Skeletal muscle cell (primary cell): ENCODE results near the gene PPIA.
A peak's percentile ranks its signal among the peaks of the same experiment; 100 is the strongest.

Experiments
- DNase-seq: peaks from one replicate; pipeline ENCODE4 v3.0.0-alpha.2; 2010; ENCODE audit warnings: low read depth
- H3K4me3 ChIP-seq: 2 replicates; pipeline ENCODE4 v1.5.1; 2011; ENCODE audit warnings: low read depth, mild to moderate bottlenecking, control low read depth, low read length, moderate library complexity

Gene PPIA

DNA sequence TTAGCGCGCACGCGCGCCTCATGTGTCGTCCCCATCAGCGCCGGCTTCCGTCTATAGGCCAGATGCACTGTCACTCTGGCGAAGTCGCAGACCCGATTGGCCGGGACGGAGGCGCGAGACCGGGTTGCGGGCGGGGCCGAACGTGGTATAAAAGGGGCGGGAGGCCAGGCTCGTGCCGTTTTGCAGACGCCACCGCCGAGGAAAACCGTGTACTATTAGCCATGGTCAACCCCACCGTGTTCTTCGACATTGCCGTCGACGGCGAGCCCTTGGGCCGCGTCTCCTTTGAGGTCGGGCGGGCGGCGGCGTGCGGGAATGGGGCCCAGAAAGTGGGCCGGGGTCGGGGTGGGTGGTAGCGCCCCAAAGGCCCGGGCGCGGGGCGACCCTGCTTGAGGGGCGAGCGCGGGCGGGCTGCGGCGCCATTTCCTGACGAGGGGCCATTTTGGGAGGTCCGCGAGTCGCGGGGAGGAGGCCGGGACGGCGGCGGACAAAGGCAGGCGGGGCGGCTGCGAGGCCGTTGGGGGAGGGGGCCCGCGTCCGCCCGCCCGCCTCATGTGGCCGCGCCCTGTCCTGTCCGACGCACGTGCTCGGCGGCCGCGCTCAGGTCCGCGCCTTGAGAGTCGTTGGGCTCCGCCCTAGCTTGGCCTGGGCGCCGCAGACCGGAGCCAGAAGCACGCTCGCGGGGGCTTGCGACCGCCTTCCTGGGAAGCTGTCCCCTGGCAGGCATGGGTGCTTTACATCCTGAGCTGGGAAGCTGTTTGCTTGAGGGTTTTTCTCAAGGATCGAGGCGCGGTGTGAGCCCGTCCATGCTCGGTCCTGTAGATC is at the start of gene PPIA:
TSS of gene PPIA (plus strand) at position 178 of the 825 bp plus-strand sequence. CDS start at position 222, 44 bp downstream.
- peak; percentile 94 for DNase-seq
- peak within 1 kb of the TSS; percentile 88 for H3K4me3 ChIP-seq

DNA sequence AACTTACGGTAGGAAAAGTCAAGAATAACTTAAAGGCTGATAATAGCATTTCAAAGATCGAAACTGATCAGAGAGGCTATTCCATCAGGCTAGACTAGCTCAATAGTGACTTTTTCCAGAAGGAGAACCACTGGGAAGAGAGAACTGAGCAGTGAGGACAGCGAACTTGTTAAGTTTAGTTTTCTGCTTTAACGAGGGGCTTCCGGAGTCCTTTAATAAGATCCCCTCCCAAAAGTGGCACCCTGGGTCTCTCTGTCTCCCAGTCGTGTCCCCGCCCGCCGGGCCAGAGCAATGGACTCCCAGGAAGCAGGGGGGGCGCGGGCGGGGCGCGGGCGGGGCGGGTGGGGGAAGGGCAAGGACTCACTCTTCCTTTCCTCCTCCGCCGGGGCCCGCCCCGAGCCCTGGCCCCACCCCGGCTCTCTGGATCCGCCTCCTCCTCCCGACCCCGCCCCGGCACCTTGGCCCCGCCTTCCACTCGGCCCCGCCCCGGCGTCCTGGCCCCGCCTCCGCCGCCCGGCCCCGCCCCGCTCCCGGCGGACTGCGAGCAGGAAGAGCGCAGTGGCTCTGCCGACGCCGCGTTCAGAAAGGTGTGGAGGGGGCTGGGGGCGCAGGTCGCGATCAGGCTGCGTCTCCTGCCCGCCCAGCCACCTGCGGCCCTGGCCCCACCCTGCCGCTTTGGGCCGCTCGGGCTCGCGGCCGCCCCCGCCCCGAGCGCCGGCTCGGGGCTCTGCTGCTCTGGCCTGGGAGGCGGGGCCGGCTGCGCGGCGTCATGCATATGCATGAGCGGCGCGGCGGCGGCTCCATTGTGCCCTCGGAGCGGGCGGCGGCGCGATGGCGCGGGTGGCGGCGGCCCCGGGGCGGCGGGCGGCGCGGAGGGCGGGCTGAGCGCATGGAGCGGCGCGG is 48.2 kb upstream of the PPIA start, which contains the start of gene ZMIZ2:
TSS of gene ZMIZ2 (plus strand) at position 803 of the 903 bp plus-strand sequence. CDS start 7,403 bp downstream, outside the sequence.
- peak; percentile 51 for DNase-seq
- H3K4me3 ChIP-seq: peak within 1 kb of the TSS; percentile 81

DNA sequence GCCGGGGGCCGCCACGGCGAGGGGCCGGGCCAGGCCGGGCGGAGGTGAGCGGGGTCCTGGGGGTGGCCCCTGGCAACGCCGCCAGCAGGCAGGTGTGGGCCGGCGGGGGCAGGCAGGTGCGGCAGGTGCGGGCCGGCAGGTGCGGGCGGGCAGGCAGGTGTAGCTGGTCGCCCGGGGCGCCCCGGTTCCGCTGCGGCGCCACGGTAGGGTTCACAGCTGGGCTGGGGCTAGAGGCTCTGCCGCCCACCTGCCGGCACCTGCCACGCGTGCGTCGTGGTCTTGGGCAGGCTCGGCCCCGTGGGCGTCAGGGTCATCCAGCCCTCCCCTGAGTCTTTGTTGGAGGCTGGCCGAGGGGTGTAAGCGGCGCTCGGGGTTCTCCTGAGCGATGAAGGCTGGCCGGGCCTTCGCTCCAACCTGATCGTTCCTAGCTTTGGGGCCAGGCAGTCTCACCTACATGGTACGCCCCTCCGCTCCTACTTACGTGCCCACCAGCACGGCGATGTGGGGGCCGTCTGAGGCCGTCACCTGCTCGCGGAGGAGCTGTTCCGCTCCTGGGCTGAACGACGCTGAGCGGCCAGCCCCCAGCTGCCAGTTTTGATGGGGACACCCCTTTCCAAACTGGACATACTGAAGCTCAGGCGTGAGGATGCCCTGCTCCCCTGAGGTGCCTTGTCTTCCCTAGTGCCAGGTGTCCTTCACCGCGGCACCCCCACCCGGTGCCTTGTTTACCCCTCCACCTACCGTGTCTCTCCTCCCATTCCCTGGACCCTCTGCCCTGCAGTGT is 47.3 kb upstream of the PPIA start:
- DNase-seq: no peak
- H3K4me3 ChIP-seq: peak overlapping the region; percentile 81

DNA sequence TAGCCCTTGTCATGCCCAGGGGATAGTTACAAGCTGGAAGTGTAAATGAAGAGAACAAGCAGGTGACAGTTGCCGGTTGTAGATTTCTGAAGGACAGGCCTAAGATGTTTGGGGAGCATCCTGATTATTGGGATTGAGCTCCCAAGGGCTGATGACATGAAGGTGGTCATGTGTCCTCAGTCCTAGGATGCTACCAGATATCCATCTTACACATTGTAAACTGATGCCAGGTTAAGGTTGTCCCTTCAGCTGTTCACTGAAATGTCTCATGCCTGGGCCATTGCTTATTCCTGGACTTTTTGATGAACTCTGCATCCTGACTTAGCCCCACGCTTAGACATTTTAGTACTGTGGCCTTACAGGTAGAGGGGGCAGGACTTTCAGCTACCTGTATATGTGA is 46.5 kb upstream of the PPIA start:
- peak overlapping the region; percentile 81 for H3K4me3 ChIP-seq

GRCh38 chr7:44750424-44750823 is 46.1 kb upstream of the PPIA start:
- no peak overlapping the region for H3K4me3 ChIP-seq
- no peak for DNase-seq

More for the DNA sequence above, 46.5 kb upstream of the PPIA start:
- no peak for DNase-seq

- no peak overlapping the region for H3K4me3 ChIP-seq
- DNase-seq: no peak
Measured at GRCh38 chr7:44750921-44751571, 45.4 kb upstream of the PPIA start.

DNA sequence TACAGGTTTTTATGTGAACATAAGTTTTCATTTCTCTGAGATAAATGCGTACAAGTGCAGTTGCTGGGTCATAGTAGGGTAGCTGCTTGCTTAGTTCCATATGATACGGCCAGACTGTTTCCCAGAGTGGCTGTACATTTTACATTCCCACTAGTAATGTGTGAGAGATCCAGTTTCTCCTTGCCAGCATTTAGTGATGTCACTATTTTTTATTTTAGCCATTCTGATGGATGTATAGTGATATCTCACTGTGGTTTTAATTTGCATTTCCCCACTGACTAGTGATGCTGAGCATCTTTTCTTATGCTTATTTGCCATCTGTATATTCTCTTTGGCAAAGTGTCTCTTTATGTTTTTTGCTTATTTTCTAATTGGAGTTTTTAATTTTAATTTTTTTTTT is 43.7 kb upstream of the PPIA start:
- no peak overlapping the region for H3K4me3 ChIP-seq
- no peak for DNase-seq

GRCh38 chr7:44754802-44755697 is 41.4 kb upstream of the PPIA start:
- H3K4me3 ChIP-seq: no peak overlapping the region
- DNase-seq: no peak

DNA sequence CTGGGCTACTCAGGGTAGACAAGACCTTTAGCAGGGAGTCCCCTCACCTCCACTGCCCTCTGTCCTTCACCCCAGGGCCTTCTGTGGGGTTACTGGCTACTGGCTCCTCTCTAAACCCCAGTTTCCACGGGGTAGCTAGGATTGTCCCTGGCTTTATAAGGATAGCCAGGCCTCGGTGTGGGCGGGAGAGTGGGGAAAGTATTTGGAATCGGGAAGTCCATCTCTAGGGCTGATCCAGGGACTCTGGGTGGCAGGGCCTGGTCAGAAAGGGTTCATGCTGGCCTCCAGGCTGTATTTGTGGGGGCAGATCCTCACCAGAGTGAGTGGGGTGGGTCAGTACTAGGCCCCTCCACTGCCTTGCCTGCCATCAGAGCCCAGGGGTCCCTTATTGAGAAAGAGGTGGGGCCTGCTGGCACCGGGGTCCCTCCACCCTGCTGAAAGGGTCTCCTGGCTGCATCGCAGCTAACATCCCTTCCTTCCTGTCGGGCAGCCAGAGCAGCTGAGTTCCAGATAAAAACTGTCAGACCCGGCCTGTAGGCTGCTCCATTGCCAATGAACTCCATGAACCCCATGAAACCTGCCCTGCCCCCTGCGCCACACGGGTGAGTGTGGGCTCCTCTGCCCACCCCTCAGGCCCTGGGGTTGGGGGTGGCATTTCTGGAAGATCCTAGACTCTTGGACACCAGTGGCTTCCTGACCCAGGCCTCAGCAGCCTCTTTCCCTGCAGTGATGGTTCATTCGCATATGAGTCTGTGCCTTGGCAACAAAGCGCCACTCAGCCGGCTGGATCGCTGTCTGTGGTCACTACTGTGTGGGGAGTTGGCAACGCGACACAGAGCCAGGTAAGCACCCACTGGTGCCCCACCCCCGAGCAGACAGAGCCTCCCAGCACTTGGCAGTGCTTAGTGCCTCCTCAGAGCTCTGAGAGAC is 40.5 kb upstream of the PPIA start:
- H3K4me3 ChIP-seq: no peak overlapping the region
- DNase-seq: no peak

- DNase-seq: no peak
- no peak overlapping the region for H3K4me3 ChIP-seq
Measured at GRCh38 chr7:44756904-44757303, 39.6 kb upstream of the PPIA start.

DNA sequence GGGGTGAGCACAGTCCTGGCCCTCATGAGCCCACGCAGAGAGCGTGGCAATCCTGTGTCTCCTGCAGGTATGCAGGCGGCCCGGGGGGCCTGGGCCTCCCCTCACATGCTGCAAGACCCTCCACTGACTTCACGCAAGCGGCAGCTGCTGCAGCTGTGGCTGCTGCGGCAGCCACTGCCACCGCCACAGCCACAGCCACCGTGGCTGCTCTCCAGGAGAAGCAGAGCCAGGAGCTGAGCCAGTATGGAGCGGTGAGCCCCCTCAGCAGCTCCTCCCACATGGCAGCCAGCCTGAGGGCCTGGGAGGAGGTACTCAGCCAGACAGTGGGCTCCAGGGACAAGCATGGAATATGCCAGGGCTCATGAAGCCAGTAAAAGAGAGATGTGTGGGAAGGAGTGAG is 39.2 kb upstream of the PPIA start:
- DNase-seq: no peak
- no peak overlapping the region for H3K4me3 ChIP-seq

GRCh38 chr7:44757739-44758138 is 38.7 kb upstream of the PPIA start:
- H3K4me3 ChIP-seq: no peak overlapping the region

GRCh38 chr7:44759246-44759645 is 37.2 kb upstream of the PPIA start:
- no peak overlapping the region for H3K4me3 ChIP-seq
- DNase-seq: no peak

More at GRCh38 chr7:44757739-44758138, 38.7 kb upstream of the PPIA start:
- DNase-seq: no peak

- DNase-seq: no peak
- H3K4me3 ChIP-seq: no peak overlapping the region
Measured at GRCh38 chr7:44760034-44760580, 36.4 kb upstream of the PPIA start.

DNA sequence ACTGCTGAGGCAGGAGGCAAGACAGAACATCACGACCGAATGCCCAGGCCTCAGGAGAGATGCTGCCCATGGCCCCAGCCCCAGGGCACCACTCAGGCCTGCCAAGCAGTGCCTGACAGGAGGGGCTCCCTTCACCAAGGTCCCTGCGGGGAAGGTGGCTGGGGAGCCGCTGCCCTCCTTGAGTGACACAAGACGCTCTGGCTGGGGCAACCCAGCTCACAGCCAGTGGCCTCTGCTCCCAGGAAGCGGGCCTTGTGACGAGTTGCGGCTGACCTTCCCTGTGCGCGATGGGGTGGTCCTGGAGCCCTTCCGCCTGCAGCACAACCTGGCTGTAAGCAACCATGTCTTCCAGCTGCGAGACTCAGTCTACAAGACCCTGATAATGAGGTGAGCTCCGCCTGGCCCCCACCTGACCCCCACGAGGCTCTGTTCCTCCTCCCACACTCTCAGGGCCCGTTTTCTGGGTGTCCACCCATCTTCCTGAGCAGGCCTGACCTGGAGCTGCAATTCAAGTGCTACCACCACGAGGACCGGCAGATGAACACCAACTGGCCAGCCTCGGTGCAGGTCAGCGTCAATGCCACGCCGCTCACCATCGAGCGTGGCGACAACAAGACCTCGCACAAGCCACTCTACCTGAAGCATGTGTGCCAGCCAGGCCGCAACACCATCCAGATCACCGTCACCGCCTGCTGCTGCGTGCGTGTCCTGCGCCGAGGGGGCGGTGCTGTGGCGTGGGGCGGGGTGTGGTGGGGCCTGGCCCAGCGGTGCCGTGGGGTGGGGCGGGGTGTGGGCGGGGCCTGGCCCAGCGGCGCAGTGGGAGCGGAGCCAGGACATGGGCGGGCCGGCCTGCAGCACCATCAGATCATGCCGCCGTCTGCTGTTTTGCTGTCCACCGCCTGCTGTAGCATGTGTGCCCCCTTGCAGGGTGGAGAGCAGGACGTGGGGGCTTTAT is 35.0 kb upstream of the PPIA start:
- no peak overlapping the region for H3K4me3 ChIP-seq
- no peak for DNase-seq

GRCh38 chr7:44762300-44762699 is 34.2 kb upstream of the PPIA start:
- H3K4me3 ChIP-seq: no peak overlapping the region

More at GRCh38 chr7:44762300-44762699, 34.2 kb upstream of the PPIA start:
- no peak for DNase-seq
